ENCODE results near the gene SLC38A10. TPM values are rescaled to one million over a fixed set of nuclear protein-coding genes. Genes with fewer than 3 reads are reported as not detected.
A peak's percentile ranks its signal among the peaks of the same experiment; 100 is the strongest.

The SLC38A10 gene
- total and polyA plus RNA-seq, 2 of the 13 experiments (the other 11 are each of a cell fraction or from before 2014, with no cell fraction given): 23.4 to 55.8 TPM

- TF ChIP-seq E2F1 (CRISPR knock-in tag; IDR thresholded peaks at IDR 0.05) (no peak), ZNF572 (CRISPR knock-in tag; IDR thresholded peaks at IDR 0.05) (no peak), SAP130 (CRISPR knock-in tag; IDR thresholded peaks at IDR 0.05; ENCODE audit: low read depth) (0 out of 2 replicates have a peak, but pooled peaks have one; percentile 26), IKZF4 (CRISPR knock-in tag; IDR thresholded peaks at IDR 0.05; ENCODE audit: borderline replicate concordance, low read depth, not compliant biosample characterization) (no peak), DDIT3 (CRISPR knock-in tag; IDR thresholded peaks at IDR 0.05) (no peak), CHD2 (IDR thresholded peaks at IDR 0.05; ENCODE audit: low read depth, low read length) (no peak), ZNF207 (IDR thresholded peaks at IDR 0.05; ENCODE audit: borderline replicate concordance) (no peak), YEATS4 (CRISPR knock-in tag; IDR thresholded peaks at IDR 0.05; ENCODE audit: borderline replicate concordance) (no peak), REXO4 (CRISPR knock-in tag; IDR thresholded peaks at IDR 0.05; ENCODE audit: borderline replicate concordance) (no peak), RAD51 (IDR thresholded peaks at IDR 0.05; ENCODE audit: borderline replicate concordance) (no peak), ZNF276 (CRISPR knock-in tag; IDR thresholded peaks at IDR 0.05; ENCODE audit: low read depth) (no peak), ZNF33A (CRISPR knock-in tag; IDR thresholded peaks at IDR 0.05; ENCODE audit: borderline replicate concordance) (no peak), SMARCC2 (IDR thresholded peaks at IDR 0.05) (no peak), FOXK2 (IDR thresholded peaks at IDR 0.05) (no peak), ZNF326 (CRISPR knock-in tag; IDR thresholded peaks at IDR 0.05; ENCODE audit: borderline replicate concordance) (0 out of 2 replicates have a peak, but pooled peaks have one; percentile 71), ZNF557 (CRISPR knock-in tag; IDR thresholded peaks at IDR 0.05) (no peak)
- TF ChIP-seq, protein P1, sequence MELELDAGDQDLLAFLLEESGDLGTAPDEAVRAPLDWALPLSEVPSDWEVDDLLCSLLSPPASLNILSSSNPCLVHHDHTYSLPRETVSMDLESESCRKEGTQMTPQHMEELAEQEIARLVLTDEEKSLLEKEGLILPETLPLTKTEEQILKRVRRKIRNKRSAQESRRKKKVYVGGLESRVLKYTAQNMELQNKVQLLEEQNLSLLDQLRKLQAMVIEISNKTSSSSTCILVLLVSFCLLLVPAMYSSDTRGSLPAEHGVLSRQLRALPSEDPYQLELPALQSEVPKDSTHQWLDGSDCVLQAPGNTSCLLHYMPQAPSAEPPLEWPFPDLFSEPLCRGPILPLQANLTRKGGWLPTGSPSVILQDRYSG (CRISPR knock-in tag; IDR thresholded peaks at IDR 0.05): no peak
- TF ChIP-seq, protein P2, sequence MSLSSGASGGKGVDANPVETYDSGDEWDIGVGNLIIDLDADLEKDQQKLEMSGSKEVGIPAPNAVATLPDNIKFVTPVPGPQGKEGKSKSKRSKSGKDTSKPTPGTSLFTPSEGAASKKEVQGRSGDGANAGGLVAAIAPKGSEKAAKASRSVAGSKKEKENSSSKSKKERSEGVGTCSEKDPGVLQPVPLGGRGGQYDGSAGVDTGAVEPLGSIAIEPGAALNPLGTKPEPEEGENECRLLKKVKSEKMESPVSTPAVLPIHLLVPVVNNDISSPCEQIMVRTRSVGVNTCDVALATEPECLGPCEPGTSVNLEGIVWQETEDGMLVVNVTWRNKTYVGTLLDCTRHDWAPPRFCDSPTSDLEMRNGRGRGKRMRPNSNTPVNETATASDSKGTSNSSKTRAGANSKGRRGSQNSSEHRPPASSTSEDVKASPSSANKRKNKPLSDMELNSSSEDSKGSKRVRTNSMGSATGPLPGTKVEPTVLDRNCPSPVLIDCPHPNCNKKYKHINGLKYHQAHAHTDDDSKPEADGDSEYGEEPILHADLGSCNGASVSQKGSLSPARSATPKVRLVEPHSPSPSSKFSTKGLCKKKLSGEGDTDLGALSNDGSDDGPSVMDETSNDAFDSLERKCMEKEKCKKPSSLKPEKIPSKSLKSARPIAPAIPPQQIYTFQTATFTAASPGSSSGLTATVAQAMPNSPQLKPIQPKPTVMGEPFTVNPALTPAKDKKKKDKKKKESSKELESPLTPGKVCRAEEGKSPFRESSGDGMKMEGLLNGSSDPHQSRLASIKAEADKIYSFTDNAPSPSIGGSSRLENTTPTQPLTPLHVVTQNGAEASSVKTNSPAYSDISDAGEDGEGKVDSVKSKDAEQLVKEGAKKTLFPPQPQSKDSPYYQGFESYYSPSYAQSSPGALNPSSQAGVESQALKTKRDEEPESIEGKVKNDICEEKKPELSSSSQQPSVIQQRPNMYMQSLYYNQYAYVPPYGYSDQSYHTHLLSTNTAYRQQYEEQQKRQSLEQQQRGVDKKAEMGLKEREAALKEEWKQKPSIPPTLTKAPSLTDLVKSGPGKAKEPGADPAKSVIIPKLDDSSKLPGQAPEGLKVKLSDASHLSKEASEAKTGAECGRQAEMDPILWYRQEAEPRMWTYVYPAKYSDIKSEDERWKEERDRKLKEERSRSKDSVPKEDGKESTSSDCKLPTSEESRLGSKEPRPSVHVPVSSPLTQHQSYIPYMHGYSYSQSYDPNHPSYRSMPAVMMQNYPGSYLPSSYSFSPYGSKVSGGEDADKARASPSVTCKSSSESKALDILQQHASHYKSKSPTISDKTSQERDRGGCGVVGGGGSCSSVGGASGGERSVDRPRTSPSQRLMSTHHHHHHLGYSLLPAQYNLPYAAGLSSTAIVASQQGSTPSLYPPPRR (CRISPR knock-in tag; IDR thresholded peaks at IDR 0.05; ENCODE audit: borderline replicate concordance): no peak
- TF ChIP-seq, protein P3, sequence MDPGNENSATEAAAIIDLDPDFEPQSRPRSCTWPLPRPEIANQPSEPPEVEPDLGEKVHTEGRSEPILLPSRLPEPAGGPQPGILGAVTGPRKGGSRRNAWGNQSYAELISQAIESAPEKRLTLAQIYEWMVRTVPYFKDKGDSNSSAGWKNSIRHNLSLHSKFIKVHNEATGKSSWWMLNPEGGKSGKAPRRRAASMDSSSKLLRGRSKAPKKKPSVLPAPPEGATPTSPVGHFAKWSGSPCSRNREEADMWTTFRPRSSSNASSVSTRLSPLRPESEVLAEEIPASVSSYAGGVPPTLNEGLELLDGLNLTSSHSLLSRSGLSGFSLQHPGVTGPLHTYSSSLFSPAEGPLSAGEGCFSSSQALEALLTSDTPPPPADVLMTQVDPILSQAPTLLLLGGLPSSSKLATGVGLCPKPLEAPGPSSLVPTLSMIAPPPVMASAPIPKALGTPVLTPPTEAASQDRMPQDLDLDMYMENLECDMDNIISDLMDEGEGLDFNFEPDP (CRISPR knock-in tag; conservative IDR thresholded peaks at IDR 0.05): no peak
These were observed 50.6 kb downstream of the SLC38A10 start (continued) for GRCh38 chr17:81244358-81245023.

All from HepG2 (cell line).